HG03439 (cell line): ENCODE data around the gene CFAP119.
"Not testable (repeated sequence)": the region's sequence is repeated elsewhere in the genome, so short reads cannot be mapped to it uniquely, and the experiment has no call there.

Experiments used
- ATAC-seq: cut with Tn5 transposase; IDR thresholded peaks from one replicate; pipeline ENCODE4 v1.9.1; 2021; ENCODE audit warnings: mild to moderate bottlenecking, moderate library complexity; ENCODE audit not compliant: unreplicated experiment

Gene CFAP119

GRCh38 chr16:30761928-30762902, at the start of gene CFAP119, which contains the start of gene RNF40:
TSS of gene CFAP119 (minus strand) at chr16:30762062. CDS start at chr16:30761748, 314 bp downstream.
TSS of gene RNF40 (plus strand) at chr16:30762322. CDS start at chr16:30762546, 224 bp downstream.
- peak; percentile 82 for ATAC-seq

DNA sequence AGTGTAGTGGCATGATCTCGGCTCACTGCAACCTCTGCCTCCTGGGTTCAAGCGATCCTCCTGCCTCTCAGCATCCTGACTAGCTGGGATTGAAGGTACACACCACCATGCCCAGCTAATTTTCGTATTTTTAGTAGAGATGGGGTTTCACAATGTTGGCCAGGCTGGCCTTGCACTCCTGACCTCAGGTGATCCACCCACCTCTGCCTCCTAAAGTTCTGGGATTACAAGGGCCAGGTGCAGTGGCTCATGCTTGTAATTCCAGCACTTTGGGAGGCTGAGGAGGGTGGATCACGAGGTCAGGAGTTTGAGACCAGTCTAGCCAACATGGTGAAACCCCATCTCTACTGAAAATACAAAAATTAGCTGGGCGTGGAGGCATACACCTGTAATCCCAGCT, 47.8 kb upstream of the CFAP119 start:
- ATAC-seq: not testable (repeated sequence)

DNA sequence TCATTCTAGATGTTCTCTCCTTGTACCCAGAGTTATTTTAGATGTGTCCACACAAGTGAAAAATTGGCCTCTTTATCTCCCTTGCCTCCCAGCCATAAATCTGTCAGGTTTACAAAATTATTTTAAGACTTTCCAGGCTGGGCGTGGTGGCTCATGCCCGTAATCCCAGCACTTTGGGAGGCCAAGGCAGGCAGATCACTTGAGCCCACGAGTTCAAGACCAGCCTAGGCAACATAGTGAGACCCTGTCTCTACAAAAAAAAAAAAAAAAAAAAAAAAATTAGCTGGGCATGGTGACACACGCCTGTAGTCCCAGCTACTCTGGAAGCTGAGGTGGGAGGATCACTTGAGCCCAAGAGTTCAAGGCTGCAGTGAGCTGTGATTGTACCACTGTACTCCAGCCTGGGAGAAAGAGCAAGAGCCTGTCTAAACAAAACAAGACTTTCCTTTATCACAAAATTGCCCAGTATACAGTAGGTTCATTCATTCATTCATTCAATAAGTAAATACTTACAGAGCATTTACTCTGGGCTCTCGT, 47.1 kb upstream of the CFAP119 start:
- not testable (repeated sequence) for ATAC-seq

GRCh38 chr16:30808146-30808545, 46.3 kb upstream of the CFAP119 start:
- no peak for ATAC-seq

- no peak for ATAC-seq
Observed at GRCh38 chr16:30805370-30806169, 43.7 kb upstream of the CFAP119 start.

DNA sequence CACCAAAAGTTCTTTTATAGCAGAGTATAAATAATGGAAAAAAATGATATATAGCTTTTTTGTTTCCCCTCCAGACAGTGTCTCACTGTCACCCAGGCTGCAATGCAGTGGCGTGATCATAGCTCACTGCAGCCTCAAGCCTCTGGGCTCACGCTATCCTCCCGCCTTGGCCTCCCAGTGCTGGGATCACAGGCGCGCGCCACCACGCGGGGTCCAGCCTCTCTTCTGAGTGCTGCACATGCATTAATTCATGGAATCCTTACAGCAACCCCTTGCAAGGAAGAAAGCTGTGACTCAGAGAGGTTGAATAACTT, 43.2 kb upstream of the CFAP119 start:
- ATAC-seq: no peak

- ATAC-seq: no peak
Observed at GRCh38 chr16:30802936-30803335, 41.1 kb upstream of the CFAP119 start.

GRCh38 chr16:30797670-30798309, 35.9 kb upstream of the CFAP119 start:
- ATAC-seq: no peak

- no peak for ATAC-seq
Observed at GRCh38 chr16:30794634-30795033, 32.8 kb upstream of the CFAP119 start.

- ATAC-seq: no peak
Observed at GRCh38 chr16:30793508-30794069, 31.7 kb upstream of the CFAP119 start.

GRCh38 chr16:30787613-30788378, 25.9 kb upstream of the CFAP119 start:
- no peak for ATAC-seq

GRCh38 chr16:30786936-30787612, 25.2 kb upstream of the CFAP119 start, which contains the start of gene ZNF629:
TSS of gene ZNF629 (minus strand) at chr16:30787205. CDS start at chr16:30784482, 2,723 bp downstream.
- ATAC-seq: no peak

- no peak for ATAC-seq
Observed at GRCh38 chr16:30786115-30786935, 24.5 kb upstream of the CFAP119 start.

DNA sequence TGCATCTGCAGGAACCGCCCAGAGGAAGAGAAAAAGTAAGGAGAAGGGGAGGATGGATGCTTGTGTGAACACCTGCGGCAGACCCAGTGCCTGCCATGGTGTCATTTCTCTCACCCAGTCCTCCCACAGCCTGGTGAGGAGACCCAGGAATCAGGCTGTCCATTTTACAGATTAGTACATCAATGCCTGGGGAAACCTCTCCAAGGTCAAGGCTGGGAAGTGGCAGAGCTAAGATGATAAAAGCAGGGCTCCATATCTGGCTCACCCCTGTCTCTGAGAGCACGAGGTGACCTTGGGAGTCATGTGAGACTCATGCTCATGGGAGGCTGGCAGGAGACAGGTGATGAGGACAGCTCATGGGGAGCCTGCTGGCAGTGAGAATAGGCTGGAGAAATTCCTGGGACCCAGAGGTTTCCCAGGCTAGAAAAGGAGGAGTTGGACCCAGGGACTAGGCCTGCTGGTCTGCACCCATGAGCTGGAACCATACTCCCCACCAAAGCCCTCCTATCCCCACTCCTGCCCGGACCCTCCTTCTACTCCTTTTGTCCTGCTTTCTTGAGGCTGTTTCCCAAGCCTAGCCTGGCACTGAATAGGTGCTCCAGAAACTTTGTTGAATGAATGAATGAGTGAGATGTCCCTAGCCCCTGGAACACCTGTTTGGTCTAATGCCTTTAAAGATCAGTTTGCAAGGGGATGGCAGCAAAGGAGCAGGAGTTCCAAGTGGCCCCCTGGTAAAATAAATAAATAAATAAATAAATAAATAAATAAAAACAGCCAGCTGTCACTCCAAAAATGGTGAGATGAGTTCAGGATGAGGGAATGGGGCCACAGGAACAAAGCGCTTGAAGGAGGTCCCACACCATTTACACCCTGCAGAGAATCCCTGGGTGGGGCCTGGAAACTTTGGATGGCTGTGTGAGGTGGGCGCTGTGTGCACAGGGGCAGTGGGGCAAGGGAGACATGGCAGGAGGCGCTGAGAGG, 23.6 kb upstream of the CFAP119 start:
- no peak for ATAC-seq

DNA sequence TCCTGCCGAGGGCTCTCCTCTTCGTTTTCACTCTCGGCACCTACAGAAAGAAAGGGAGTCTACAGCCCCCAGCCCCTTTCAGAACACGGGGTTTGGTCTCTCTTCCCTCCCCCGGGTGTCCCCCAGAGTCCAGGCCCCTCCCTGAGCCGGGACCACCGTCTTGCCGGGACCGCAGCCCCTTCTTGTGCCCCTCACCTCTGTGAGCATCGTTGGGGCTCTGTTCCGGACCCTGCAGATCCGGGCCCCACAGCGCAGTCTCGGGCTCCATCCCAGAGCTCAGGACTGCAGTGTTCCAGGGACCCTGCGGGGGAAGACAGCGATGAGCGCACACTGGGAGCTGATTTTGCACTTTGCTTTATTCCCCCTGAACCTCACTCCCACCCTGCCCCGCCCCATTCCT, 22.4 kb upstream of the CFAP119 start:
- ATAC-seq: no peak

DNA sequence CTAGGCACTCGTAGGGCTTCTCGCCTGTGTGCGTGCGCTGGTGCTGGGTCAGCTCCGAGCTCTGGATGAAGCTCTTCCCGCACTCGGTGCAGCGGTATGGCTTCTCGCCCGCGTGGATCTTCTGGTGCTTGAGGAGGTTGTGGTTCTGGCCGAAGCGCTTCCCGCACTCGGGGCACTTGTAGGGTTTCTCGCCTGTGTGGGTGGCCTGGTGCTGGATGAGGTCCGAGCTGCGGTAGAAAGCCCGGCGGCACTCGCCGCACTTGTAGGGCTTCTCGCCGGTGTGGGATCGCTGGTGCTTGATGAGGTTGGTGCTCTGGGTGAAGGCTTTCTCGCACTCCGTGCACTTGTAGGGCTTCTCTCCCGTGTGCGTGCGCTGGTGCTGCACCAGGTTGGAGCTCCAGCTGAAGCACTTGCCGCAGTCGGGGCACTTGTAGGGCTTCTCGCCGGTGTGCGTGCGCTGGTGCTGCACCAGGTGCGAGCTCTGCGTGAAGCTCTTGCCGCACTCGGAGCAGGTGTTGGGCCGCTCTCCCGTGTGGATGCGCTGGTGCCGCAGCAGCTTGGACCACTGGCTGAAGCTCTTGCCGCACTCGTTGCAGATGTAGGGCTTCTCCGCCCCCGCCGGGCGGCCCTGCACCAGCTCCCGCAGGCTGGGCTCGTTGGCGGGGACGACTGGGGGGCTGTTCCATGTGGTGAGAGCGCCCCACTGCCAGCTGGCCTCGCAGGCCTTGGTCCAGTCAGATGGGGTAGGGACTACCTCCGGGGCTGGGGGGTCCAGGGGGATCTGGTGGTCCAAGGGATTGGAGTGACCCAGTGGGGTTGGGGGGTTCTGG, 21.6 kb upstream of the CFAP119 start:
- no peak for ATAC-seq
